ENCODE data around the gene IGF2BP3. TPM values are rescaled to one million over a fixed set of nuclear protein-coding genes. Genes with fewer than 3 reads are reported as not detected.

The IGF2BP3 gene
- total and polyA plus RNA-seq, 3 donors from 2014 or later, result 17.8 to 36.0 (median 20.1) TPM

GRCh38 chr7:23357190-23358093, 112.8 kb downstream of the IGF2BP3 start:
- WGBS, 2 donors, result 45 to 54% methylated on average over 6 of the region's 6 CpGs
- Histone ChIP-seq H3K9me3 (no peaks in the 10 kb centered on the region), H3K4me3 (no peak overlapping the region), H3K36me3 (ENCODE audit: low read depth, missing control alignments) (no peaks in the 10 kb centered on the region), H3K4me1 (no peaks in the 10 kb centered on the region), H3K27ac (no peak overlapping the region), H3K27me3 (no peaks in the 10 kb centered on the region)
- intact Hi-C loops (cut with DNase I; ENCODE audit: low total_unique reads), result no loop called here
- TF ChIP-seq, protein P1, sequence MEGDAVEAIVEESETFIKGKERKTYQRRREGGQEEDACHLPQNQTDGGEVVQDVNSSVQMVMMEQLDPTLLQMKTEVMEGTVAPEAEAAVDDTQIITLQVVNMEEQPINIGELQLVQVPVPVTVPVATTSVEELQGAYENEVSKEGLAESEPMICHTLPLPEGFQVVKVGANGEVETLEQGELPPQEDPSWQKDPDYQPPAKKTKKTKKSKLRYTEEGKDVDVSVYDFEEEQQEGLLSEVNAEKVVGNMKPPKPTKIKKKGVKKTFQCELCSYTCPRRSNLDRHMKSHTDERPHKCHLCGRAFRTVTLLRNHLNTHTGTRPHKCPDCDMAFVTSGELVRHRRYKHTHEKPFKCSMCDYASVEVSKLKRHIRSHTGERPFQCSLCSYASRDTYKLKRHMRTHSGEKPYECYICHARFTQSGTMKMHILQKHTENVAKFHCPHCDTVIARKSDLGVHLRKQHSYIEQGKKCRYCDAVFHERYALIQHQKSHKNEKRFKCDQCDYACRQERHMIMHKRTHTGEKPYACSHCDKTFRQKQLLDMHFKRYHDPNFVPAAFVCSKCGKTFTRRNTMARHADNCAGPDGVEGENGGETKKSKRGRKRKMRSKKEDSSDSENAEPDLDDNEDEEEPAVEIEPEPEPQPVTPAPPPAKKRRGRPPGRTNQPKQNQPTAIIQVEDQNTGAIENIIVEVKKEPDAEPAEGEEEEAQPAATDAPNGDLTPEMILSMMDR (IDR thresholded peaks at IDR 0.05), result peak in 2 of 3 experiments; percentile 10 to 31
- no peak for TF ChIP-seq POLR2A (IDR thresholded peaks at IDR 0.05)
- DNase-seq, result no peak

GRCh38 chr7:23356726-23357125, 113.6 kb downstream of the IGF2BP3 start:
- no peak for TF ChIP-seq POLR2A (IDR thresholded peaks at IDR 0.05)
- TF ChIP-seq, protein P1 (IDR thresholded peaks at IDR 0.05), result no peak
- intact Hi-C loops (cut with DNase I; ENCODE audit: low total_unique reads), result no loop called here
- no peak overlapping the region for H3K4me3 ChIP-seq
- no peak overlapping the region for H3K27ac ChIP-seq
- 82 to 91% methylated on average over 3 of the region's 3 CpGs for WGBS, 2 donors
- no peak for DNase-seq
- no peaks in the 10 kb centered on the region for H3K9me3 ChIP-seq
- H3K36me3 ChIP-seq (ENCODE audit: low read depth, missing control alignments), result no peaks in the 10 kb centered on the region
- no peaks in the 10 kb centered on the region for H3K27me3 ChIP-seq
- H3K4me1 ChIP-seq, result no peaks in the 10 kb centered on the region

GRCh38 chr7:23356168-23356567, 114.1 kb downstream of the IGF2BP3 start:
- no peak for DNase-seq
- H3K4me1 ChIP-seq, result no peaks in the 10 kb centered on the region
- no peaks in the 10 kb centered on the region for H3K27me3 ChIP-seq
- no peaks in the 10 kb centered on the region for H3K36me3 ChIP-seq (ENCODE audit: low read depth, missing control alignments)
- WGBS, 2 donors, result 64 to 79% methylated on average over 3 of the region's 3 CpGs
- no peak for TF ChIP-seq POLR2A (IDR thresholded peaks at IDR 0.05)
- TF ChIP-seq, protein P1 (IDR thresholded peaks at IDR 0.05), result no peak
- intact Hi-C loops (cut with DNase I; ENCODE audit: low total_unique reads), result no loop called here
- H3K9me3 ChIP-seq, result no peaks in the 10 kb centered on the region
- H3K4me3 ChIP-seq, result no peak overlapping the region
- no peak overlapping the region for H3K27ac ChIP-seq

DNA sequence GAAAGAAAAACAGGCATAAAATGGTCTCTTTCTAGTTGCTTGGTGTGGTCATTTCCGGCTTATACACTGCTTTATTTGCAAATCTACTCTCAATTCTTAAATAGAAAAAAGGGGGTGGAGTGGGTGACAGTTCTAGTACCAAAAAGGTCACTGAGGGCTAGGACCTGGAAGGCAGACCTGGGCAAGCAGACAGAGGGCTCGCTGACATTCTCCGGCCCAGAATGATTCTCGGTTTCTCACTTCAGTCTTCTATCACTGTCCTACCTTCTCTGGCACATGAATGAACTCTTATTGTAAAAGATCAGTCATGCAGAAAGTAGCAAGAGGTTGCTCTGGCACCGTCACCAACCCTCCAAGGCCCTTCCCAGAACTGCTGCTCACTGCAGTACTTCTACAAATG, 117.1 kb downstream of the IGF2BP3 start:
- no peak for DNase-seq
- intact Hi-C loops (cut with DNase I; ENCODE audit: low total_unique reads), result no loop called here
- no peak for TF ChIP-seq POLR2A (IDR thresholded peaks at IDR 0.05)
- TF ChIP-seq, protein P1 (IDR thresholded peaks at IDR 0.05), result no peak
- no peak overlapping the region for H3K4me3 ChIP-seq
- H3K27me3 ChIP-seq, result no peaks in the 10 kb centered on the region
- no peaks in the 10 kb centered on the region for H3K36me3 ChIP-seq (ENCODE audit: low read depth, missing control alignments)
- no peaks in the 10 kb centered on the region for H3K9me3 ChIP-seq
- no peaks in the 10 kb centered on the region for H3K4me1 ChIP-seq
- WGBS, 2 donors, result 91 to 95% methylated on average over 5 of the region's 5 CpGs
- no peak overlapping the region for H3K27ac ChIP-seq
